Measurements from ENCODE around the gene FES.
"Not testable (repeated sequence)": the region's sequence is repeated elsewhere in the genome, so short reads cannot be mapped to it uniquely, and the experiment has no call there.

The FES gene

DNA sequence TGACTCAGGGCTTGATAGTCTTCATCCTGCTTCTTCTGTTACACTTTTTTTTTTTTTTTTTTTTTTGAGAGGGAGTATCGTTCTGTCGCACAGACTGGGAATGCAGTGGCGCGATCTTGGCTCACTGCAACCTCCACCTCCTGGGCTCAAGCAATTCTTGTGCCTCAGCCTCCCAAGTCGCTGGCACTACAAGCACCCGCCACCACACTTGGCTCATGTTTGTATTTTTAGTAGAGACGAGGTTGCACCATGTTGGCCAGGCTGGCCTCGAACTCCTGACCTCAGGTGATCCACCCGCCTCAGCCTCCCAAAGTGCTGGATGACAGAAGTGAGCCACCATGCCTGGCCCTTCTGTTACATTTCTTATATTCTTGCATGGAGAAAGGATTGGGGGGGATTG lies 9.3 kb upstream of the FES start:
- Mint-ChIP-seq H3K4me1 (ENCODE audit: low read depth in 2 of 2) (peaks cover 23 to 36% of the 10 kb centered on the region in 2 donors), H3K27ac (peak overlapping the region in 1 of 2 donors; percentile 44), H3K36me3 (ENCODE audit: insufficient read depth) (peaks cover 67% of the 10 kb centered on the region)
- DNase-seq; H3K9me3 Mint-ChIP-seq; H3K27me3 Mint-ChIP-seq; H3K4me3 Mint-ChIP-seq; ATAC-seq (replicated peaks): not testable (repeated sequence)

DNA sequence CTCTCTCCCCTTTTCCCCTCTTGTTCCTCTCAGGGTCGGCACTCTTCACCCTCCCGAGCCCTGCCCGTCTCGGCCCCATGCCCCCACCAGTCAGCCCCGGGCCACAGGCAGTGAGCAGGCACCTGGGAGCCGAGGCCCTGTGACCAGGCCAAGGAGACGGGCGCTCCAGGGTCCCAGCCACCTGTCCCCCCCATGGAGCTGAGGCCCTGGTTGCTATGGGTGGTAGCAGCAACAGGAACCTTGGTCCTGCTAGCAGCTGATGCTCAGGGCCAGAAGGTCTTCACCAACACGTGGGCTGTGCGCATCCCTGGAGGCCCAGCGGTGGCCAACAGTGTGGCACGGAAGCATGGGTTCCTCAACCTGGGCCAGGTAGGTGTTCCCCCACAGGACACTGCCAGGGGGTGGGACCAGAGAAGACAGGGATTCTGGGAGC lies 8.7 kb upstream of the FES start:
- DNase-seq, result no peak
- peak overlapping the region; percentile 44 to 70 for H3K27ac Mint-ChIP-seq
- no peak for ATAC-seq (replicated peaks)
- H3K4me1 Mint-ChIP-seq (ENCODE audit: low read depth in 2 of 2), result peaks cover 17 to 32% of the 10 kb centered on the region in 2 donors
- no peaks in the 10 kb centered on the region for H3K27me3 Mint-ChIP-seq
- H3K9me3 Mint-ChIP-seq, result no peaks in the 10 kb centered on the region
- peaks cover 67% of the 10 kb centered on the region for H3K36me3 Mint-ChIP-seq (ENCODE audit: insufficient read depth)
- H3K4me3 Mint-ChIP-seq, result no peak overlapping the region

DNA sequence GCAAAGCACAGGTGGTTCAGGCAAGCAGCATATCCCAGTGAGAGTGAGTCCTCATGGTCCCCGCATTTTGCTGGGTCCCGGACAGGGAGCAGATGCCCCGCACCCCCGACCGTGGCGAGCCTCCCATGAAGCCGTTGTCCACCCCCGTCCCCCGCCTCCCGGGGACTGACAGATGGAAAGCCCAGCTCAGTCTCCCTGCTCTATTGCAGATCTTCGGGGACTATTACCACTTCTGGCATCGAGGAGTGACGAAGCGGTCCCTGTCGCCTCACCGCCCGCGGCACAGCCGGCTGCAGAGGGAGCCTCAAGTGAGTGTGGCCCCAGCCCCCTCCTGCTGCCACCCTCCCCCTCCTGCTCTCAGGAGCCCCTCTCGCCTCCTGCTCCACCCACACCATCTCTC lies 8.3 kb upstream of the FES start:
- H3K9me3 Mint-ChIP-seq, result no peaks in the 10 kb centered on the region
- no peaks in the 10 kb centered on the region for H3K27me3 Mint-ChIP-seq
- ATAC-seq (replicated peaks) (no peak), DNase-seq (no peak)
- no peak overlapping the region for H3K4me3 Mint-ChIP-seq
- H3K27ac Mint-ChIP-seq, result peak overlapping the region in 1 of 2 donors; percentile 70
- H3K36me3 Mint-ChIP-seq (ENCODE audit: insufficient read depth), result peaks cover 67% of the 10 kb centered on the region
- peaks cover 13 to 28% of the 10 kb centered on the region in 2 donors for H3K4me1 Mint-ChIP-seq (ENCODE audit: low read depth in 2 of 2)

DNA sequence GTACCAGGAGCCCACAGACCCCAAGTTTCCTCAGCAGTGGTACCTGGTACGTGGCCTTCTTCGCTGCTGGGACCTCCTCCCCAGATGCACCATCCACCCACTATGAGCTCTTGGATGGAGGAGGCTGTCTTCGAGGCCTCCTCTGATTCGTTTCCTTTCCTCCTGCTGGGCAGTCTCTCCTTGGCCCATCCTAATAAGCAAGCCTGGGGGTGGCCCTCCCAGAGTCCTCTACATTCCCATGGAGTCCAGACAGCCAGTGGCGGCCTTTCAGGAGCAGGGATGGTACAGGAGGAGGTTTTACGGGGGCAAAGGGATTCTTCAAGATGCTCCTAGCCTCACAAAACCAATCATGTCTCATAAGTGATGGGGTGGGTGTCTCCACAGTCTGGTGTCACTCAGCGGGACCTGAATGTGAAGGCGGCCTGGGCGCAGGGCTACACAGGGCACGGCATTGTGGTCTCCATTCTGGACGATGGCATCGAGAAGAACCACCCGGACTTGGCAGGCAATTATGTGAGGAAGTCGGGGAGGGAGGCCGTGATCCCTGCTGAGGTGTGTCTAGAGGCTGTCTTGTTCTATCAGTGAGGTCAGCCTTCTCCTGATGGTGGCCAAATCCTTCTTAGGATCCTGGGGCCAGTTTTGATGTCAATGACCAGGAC lies 7.7 kb upstream of the FES start:
- peaks cover 13 to 28% of the 10 kb centered on the region in 2 donors for H3K4me1 Mint-ChIP-seq (ENCODE audit: low read depth in 2 of 2)
- no peaks in the 10 kb centered on the region for H3K9me3 Mint-ChIP-seq
- ATAC-seq (replicated peaks) (no peak), DNase-seq (no peak)
- peaks cover 72% of the 10 kb centered on the region for H3K36me3 Mint-ChIP-seq (ENCODE audit: insufficient read depth)
- no peaks in the 10 kb centered on the region for H3K27me3 Mint-ChIP-seq
- peak overlapping the region in 1 of 2 donors; percentile 23 for H3K27ac Mint-ChIP-seq
- no peak overlapping the region for H3K4me3 Mint-ChIP-seq

DNA sequence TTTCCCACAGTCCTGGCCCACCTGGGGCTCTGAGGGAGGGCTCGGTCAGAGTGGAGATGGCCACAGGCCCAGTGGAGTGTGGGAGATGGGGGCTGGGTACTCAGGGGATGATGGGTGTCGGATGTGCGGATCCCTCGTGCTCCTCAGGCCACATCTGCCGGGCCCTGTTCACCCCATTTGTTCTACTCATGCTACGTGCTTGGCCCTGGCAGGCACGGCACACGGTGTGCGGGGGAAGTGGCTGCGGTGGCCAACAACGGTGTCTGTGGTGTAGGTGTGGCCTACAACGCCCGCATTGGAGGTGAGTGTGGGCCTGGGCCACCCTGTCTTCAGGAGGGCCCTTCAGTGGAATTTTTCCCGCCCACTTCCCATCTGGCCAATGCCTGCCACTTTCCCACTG lies 7.0 kb upstream of the FES start:
- no peaks in the 10 kb centered on the region for H3K27me3 Mint-ChIP-seq
- no peak overlapping the region for H3K4me3 Mint-ChIP-seq
- H3K36me3 Mint-ChIP-seq (ENCODE audit: insufficient read depth), result peaks cover 69% of the 10 kb centered on the region

DNA sequence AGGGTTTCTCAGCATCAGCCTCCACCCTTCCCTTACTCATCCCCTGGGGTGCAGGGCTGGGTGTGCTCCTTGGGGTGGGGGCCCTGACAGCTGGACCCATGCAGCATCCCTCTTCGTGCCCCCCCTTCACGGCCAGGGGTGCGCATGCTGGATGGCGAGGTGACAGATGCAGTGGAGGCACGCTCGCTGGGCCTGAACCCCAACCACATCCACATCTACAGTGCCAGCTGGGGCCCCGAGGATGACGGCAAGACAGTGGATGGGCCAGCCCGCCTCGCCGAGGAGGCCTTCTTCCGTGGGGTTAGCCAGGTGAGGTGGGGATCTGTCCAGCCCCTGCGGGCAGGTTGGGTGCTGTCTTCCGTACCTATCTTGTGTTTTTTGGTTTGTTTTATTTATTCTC lies 6.3 kb upstream of the FES start:
- Mint-ChIP-seq H3K36me3 (ENCODE audit: insufficient read depth) (peaks cover 67% of the 10 kb centered on the region), H3K27ac (no peak overlapping the region), H3K27me3 (no peaks in the 10 kb centered on the region), H3K4me3 (no peak overlapping the region), H3K4me1 (ENCODE audit: low read depth in 2 of 2) (peaks cover 7 to 19% of the 10 kb centered on the region in 2 donors), H3K9me3 (no peaks in the 10 kb centered on the region)
- DNase-seq, result no peak
- no peak for ATAC-seq (replicated peaks)

More for the DNA sequence above, 7.0 kb upstream of the FES start:
- ATAC-seq (replicated peaks) (no peak), DNase-seq (no peak)
- Mint-ChIP-seq H3K4me1 (ENCODE audit: low read depth in 2 of 2) (peaks cover 11 to 26% of the 10 kb centered on the region in 2 donors), H3K27ac (peak overlapping the region in 1 of 2 donors; percentile 23), H3K9me3 (no peaks in the 10 kb centered on the region)

DNA sequence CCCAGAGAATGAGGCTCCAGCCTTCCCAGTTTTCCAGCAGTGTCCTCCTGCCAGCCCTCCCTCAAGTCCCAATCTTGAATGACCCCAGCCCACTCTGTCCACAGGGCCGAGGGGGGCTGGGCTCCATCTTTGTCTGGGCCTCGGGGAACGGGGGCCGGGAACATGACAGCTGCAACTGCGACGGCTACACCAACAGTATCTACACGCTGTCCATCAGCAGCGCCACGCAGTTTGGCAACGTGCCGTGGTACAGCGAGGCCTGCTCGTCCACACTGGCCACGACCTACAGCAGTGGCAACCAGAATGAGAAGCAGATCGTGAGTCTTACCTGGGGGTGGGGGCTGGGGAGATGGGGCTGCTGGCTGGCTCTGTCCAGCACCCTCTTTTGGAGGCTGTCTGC lies 5.6 kb upstream of the FES start:
- Mint-ChIP-seq H3K27ac (no peak overlapping the region), H3K9me3 (no peaks in the 10 kb centered on the region), H3K36me3 (ENCODE audit: insufficient read depth) (peaks cover 72% of the 10 kb centered on the region), H3K4me3 (no peak overlapping the region), H3K27me3 (no peaks in the 10 kb centered on the region), H3K4me1 (ENCODE audit: low read depth in 2 of 2) (peaks cover 5 to 15% of the 10 kb centered on the region in 2 donors)
- no peak for DNase-seq
- no peak for ATAC-seq (replicated peaks)

DNA sequence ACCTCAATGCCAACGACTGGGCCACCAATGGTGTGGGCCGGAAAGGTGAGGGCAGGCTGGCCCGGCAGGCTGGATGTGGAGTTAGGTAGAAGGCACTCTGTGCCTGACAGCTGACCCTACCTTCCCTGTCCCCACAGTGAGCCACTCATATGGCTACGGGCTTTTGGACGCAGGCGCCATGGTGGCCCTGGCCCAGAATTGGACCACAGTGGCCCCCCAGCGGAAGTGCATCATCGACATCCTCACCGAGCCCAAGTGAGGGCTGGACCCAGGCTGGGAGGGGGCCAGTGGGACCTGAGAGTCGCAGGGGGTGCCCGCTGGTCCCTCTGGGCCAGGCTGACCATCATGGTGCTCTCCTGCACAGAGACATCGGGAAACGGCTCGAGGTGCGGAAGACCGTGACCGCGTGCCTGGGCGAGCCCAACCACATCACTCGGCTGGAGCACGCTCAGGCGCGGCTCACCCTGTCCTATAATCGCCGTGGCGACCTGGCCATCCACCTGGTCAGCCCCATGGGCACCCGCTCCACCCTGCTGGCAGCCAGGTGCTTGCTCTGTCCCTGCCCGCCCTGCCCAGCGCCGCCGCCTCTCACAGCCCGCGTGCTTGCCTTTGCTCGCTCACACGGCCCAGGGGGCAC lies 4.5 kb upstream of the FES start:
- no peak overlapping the region for H3K27ac Mint-ChIP-seq
- peaks cover 67% of the 10 kb centered on the region for H3K36me3 Mint-ChIP-seq (ENCODE audit: insufficient read depth)
- no peaks in the 10 kb centered on the region for H3K9me3 Mint-ChIP-seq
- H3K4me3 Mint-ChIP-seq, result no peak overlapping the region
- peaks cover 0 to 12% of the 10 kb centered on the region in 2 donors for H3K4me1 Mint-ChIP-seq (ENCODE audit: low read depth in 2 of 2)
- ATAC-seq (replicated peaks) (no peak), DNase-seq (no peak)
- H3K27me3 Mint-ChIP-seq, result peaks cover 0 to 1% of the 10 kb centered on the region in 2 donors

DNA sequence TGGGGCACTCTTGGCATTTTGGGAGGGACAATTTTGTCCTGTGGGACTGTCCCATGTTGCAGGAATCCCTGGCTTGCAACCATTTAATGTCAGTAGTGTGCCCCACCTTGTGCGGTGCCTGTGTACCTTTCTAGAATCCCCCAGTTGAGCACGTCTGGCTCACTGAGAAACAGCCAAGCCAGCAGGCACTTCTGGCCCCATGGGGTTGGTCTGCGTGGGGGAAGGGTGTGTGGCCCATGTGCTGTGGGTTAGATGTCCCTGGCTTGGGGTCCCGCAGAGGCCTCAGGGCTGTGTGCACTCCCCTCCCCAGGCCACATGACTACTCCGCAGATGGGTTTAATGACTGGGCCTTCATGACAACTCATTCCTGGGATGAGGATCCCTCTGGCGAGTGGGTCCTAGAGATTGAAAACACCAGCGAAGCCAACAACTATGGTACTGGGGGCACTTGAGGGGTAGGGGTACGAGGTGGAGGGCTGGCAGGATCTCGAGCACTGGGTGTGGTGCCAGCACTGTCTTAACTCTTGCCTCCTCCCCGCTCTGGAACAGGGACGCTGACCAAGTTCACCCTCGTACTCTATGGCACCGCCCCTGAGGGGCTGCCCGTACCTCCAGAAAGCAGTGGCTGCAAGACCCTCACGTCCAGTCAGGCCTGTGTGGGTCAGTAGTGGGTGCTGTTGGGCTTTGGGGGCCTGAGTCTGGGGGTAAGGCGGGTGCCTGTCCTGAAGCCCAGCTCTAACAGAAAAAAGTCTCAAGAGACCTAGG lies 3.7 kb upstream of the FES start:
- H3K27ac Mint-ChIP-seq, result no peak overlapping the region
- H3K9me3 Mint-ChIP-seq, result no peaks in the 10 kb centered on the region

DNA sequence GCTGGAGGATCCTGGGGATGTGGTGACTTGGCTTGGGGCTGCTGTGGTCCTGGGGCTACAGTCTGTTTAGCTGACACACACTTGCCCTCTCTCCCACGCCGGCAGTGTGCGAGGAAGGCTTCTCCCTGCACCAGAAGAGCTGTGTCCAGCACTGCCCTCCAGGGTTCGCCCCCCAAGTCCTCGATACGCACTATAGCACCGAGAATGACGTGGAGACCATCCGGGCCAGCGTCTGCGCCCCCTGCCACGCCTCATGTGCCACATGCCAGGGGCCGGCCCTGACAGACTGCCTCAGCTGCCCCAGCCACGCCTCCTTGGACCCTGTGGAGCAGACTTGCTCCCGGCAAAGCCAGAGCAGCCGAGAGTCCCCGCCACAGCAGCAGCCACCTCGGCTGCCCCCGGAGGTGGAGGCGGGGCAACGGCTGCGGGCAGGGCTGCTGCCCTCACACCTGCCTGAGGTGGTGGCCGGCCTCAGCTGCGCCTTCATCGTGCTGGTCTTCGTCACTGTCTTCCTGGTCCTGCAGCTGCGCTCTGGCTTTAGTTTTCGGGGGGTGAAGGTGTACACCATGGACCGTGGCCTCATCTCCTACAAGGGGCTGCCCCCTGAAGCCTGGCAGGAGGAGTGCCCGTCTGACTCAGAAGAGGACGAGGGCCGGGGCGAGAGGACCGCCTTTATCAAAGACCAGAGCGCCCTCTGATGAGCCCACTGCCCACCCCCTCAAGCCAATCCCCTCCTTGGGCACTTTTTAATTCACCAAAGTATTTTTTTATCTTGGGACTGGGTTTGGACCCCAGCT lies 2.9 kb upstream of the FES start:
- H3K4me3 Mint-ChIP-seq, result no peak overlapping the region
- ATAC-seq (replicated peaks), result no peak
- H3K4me1 Mint-ChIP-seq (ENCODE audit: low read depth in 2 of 2), result peaks cover 0 to 21% of the 10 kb centered on the region in 2 donors
- H3K27me3 Mint-ChIP-seq, result peaks cover 0 to 7% of the 10 kb centered on the region in 2 donors
- H3K27ac Mint-ChIP-seq, result peak overlapping the region in 1 of 2 donors; percentile 57
- H3K9me3 Mint-ChIP-seq, result no peaks in the 10 kb centered on the region
- DNase-seq, result no peak
- H3K36me3 Mint-ChIP-seq (ENCODE audit: insufficient read depth), result peaks cover 55% of the 10 kb centered on the region

More for the DNA sequence above, 3.7 kb upstream of the FES start:
- DNase-seq (no peak), ATAC-seq (replicated peaks) (no peak)
- H3K36me3 Mint-ChIP-seq (ENCODE audit: insufficient read depth), result peaks cover 63% of the 10 kb centered on the region
- peaks cover 0 to 16% of the 10 kb centered on the region in 2 donors for H3K4me1 Mint-ChIP-seq (ENCODE audit: low read depth in 2 of 2)
- peaks cover 0 to 7% of the 10 kb centered on the region in 2 donors for H3K27me3 Mint-ChIP-seq
- H3K4me3 Mint-ChIP-seq, result no peak overlapping the region

DNA sequence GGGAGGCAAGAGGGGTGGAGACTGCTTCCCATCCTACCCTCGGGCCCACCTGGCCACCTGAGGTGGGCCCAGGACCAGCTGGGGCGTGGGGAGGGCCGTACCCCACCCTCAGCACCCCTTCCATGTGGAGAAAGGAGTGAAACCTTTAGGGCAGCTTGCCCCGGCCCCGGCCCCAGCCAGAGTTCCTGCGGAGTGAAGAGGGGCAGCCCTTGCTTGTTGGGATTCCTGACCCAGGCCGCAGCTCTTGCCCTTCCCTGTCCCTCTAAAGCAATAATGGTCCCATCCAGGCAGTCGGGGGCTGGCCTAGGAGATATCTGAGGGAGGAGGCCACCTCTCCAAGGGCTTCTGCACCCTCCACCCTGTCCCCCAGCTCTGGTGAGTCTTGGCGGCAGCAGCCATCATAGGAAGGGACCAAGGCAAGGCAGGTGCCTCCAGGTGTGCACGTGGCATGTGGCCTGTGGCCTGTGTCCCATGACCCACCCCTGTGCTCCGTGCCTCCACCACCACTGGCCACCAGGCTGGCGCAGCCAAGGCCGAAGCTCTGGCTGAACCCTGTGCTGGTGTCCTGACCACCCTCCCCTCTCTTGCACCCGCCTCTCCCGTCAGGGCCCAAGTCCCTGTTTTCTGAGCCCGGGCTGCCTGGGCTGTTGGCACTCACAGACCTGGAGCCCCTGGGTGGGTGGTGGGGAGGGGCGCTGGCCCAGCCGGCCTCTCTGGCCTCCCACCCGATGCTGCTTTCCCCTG lies 2.2 kb upstream of the FES start:
- peaks cover 47% of the 10 kb centered on the region for H3K36me3 Mint-ChIP-seq (ENCODE audit: insufficient read depth)
- H3K27ac Mint-ChIP-seq, result peak overlapping the region in 1 of 2 donors; percentile 57
- no peaks in the 10 kb centered on the region for H3K9me3 Mint-ChIP-seq
- ATAC-seq (replicated peaks), result no peak
- peaks cover 0 to 7% of the 10 kb centered on the region in 2 donors for H3K27me3 Mint-ChIP-seq
- peaks cover 0 to 14% of the 10 kb centered on the region in 2 donors for H3K4me1 Mint-ChIP-seq (ENCODE audit: low read depth in 2 of 2)
- DNase-seq, result no peak
- no peak overlapping the region for H3K4me3 Mint-ChIP-seq

DNA sequence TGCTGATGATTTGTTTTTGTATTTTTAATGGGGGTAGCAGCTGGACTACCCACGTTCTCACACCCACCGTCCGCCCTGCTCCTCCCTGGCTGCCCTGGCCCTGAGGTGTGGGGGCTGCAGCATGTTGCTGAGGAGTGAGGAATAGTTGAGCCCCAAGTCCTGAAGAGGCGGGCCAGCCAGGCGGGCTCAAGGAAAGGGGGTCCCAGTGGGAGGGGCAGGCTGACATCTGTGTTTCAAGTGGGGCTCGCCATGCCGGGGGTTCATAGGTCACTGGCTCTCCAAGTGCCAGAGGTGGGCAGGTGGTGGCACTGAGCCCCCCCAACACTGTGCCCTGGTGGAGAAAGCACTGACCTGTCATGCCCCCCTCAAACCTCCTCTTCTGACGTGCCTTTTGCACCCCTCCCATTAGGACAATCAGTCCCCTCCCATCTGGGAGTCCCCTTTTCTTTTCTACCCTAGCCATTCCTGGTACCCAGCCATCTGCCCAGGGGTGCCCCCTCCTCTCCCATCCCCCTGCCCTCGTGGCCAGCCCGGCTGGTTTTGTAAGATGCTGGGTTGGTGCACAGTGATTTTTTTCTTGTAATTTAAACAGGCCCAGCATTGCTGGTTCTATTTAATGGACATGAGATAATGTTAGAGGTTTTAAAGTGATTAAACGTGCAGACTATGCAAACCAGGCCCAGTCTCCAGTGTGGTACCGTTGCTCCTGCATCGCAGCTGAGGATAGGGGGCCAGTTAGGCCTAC lies 1.4 kb upstream of the FES start:
- H3K4me3 Mint-ChIP-seq, result no peak overlapping the region
- peaks cover 7 to 10% of the 10 kb centered on the region in 2 donors for H3K27me3 Mint-ChIP-seq
- no peaks in the 10 kb centered on the region for H3K9me3 Mint-ChIP-seq
- ATAC-seq (replicated peaks) (peak; percentile 8), DNase-seq (no peak)
- peak overlapping the region in 1 of 2 donors; percentile 55 for H3K27ac Mint-ChIP-seq
- H3K4me1 Mint-ChIP-seq (ENCODE audit: low read depth in 2 of 2), result peaks cover 0 to 11% of the 10 kb centered on the region in 2 donors
- peaks cover 39% of the 10 kb centered on the region for H3K36me3 Mint-ChIP-seq (ENCODE audit: insufficient read depth)

Measured in effector memory CD8-positive, alpha-beta T cell (primary cell).